Measurements from ENCODE around the gene H2BK1.

H2BK1 gene

GRCh38 chr7:151175047-151175792, 35.1 kb downstream of the H2BK1 start:
- no peak for DNase-seq

GRCh38 chr7:151174246-151175046, 35.8 kb downstream of the H2BK1 start:
- no peak for DNase-seq

GRCh38 chr7:151173386-151174245, 36.7 kb downstream of the H2BK1 start:
- no peak for DNase-seq

GRCh38 chr7:151172273-151173141, 37.8 kb downstream of the H2BK1 start:
- peak; percentile 31 for DNase-seq

- DNase-seq = no peak
Observed at GRCh38 chr7:151168787-151169162, 41.5 kb downstream of the H2BK1 start.

GRCh38 chr7:151168003-151168786, 42.1 kb downstream of the H2BK1 start:
- DNase-seq = no peak

GRCh38 chr7:151167197-151167961, 42.9 kb downstream of the H2BK1 start, which contains the start of gene GBX1:
Gene GBX1, minus strand, starts transcription at chr7:151167694. Its CDS starts 146 bp downstream, at chr7:151167548.
- DNase-seq = no peak

- no peak for DNase-seq
Observed at GRCh38 chr7:151166629-151167196, 43.6 kb downstream of the H2BK1 start.

- no peak for DNase-seq
Observed at GRCh38 chr7:151161757-151162156, 48.5 kb downstream of the H2BK1 start.
